ENCODE data around the gene KCNH6.

KCNH6 gene

GRCh38 chr17:63495491-63495890, 27.7 kb upstream of the KCNH6 start:
- no peak overlapping the region for H3K27ac ChIP-seq
- TF ChIP-seq CTCF (conservative IDR thresholded peaks at IDR 0.05), result no peak

- TF ChIP-seq CTCF (conservative IDR thresholded peaks at IDR 0.05), result no peak
- no peak overlapping the region for H3K27ac ChIP-seq
Observed at GRCh38 chr17:63496177-63496576, 27.0 kb upstream of the KCNH6 start.

GRCh38 chr17:63496663-63497400, 26.3 kb upstream of the KCNH6 start:
- H3K27ac ChIP-seq, result no peak overlapping the region
- TF ChIP-seq CTCF (conservative IDR thresholded peaks at IDR 0.05), result no peak

- peak overlapping the region; percentile 52 for H3K27ac ChIP-seq
- TF ChIP-seq CTCF (conservative IDR thresholded peaks at IDR 0.05), result peak; percentile 41; the same call in 1 of the 2 replicates
Observed at GRCh38 chr17:63497708-63498483, 25.3 kb upstream of the KCNH6 start.

GRCh38 chr17:63498626-63499195, 24.4 kb upstream of the KCNH6 start:
- no peak for TF ChIP-seq CTCF (conservative IDR thresholded peaks at IDR 0.05)
- peak overlapping the region; percentile 52; the same call in 1 of the 2 replicates for H3K27ac ChIP-seq

- no peak for TF ChIP-seq CTCF (conservative IDR thresholded peaks at IDR 0.05)
- H3K27ac ChIP-seq, result peak overlapping the region; percentile 99; the same call in 1 of the 2 replicates
Observed at GRCh38 chr17:63500543-63501390, 22.4 kb upstream of the KCNH6 start.

Measured in VCaP (cell line).